ENCODE results near the gene SPATS2L.

SPATS2L gene

DNA sequence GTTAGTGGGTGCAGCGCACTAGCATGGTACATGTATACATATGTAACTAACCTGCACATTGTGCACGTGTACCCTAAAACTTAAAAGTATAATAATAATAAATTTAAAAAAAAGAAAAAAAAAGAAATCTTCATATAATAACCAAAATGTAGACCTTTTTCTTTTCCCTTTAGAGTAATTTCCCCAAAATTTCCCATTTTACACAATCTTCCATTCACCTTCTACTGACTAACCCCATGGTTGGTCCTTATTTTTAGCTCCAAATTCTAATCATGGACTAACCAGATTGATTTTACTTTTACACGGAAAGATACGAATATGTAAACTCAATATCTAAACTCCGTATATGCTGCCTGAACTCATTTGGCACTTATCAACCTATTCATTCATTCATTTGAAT is 195.7 kb downstream of the SPATS2L start:
- ChIA-PET CTCF (no interaction called here), POLR2A (no interaction called here)
- Histone ChIP-seq H3K4me3 (ENCODE audit: low read depth, low read length) (no peak overlapping the region), H3K27ac (ENCODE audit: extremely low read depth, low read depth, low read length) (no peak overlapping the region), H3K9me3 (ENCODE audit: control insufficient read depth, insufficient read depth, low read depth, low read length) (no peaks in the 10 kb centered on the region), H3K36me3 (ENCODE audit: control insufficient read depth in 2 of 2, insufficient read depth in 1 of 2, low read length in 2 of 2) (peaks cover 13 to 36% of the 10 kb centered on the region in 2 experiments; a peak in 2 of 3 replicates), H3K4me1 (ENCODE audit: control insufficient read depth, insufficient read depth, low read length) (no peaks in the 10 kb centered on the region)
- TF ChIP-seq, protein P1, sequence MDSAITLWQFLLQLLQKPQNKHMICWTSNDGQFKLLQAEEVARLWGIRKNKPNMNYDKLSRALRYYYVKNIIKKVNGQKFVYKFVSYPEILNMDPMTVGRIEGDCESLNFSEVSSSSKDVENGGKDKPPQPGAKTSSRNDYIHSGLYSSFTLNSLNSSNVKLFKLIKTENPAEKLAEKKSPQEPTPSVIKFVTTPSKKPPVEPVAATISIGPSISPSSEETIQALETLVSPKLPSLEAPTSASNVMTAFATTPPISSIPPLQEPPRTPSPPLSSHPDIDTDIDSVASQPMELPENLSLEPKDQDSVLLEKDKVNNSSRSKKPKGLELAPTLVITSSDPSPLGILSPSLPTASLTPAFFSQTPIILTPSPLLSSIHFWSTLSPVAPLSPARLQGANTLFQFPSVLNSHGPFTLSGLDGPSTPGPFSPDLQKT (IDR thresholded peaks at IDR 0.05; ENCODE audit: borderline replicate concordance, low read depth, low read length), result no peak
- TF ChIP-seq, protein P2, sequence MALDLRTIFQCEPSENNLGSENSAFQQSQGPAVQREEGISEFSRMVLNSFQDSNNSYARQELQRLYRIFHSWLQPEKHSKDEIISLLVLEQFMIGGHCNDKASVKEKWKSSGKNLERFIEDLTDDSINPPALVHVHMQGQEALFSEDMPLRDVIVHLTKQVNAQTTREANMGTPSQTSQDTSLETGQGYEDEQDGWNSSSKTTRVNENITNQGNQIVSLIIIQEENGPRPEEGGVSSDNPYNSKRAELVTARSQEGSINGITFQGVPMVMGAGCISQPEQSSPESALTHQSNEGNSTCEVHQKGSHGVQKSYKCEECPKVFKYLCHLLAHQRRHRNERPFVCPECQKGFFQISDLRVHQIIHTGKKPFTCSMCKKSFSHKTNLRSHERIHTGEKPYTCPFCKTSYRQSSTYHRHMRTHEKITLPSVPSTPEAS (tag by site-specific recombination; IDR thresholded peaks at IDR 0.05), result no peak
- TF ChIP-seq ZNF121 (tag by site-specific recombination; IDR thresholded peaks at IDR 0.05) (no peak), ZFP69B (tag by site-specific recombination; IDR thresholded peaks at IDR 0.05) (no peak), ZNF19 (tag by site-specific recombination; IDR thresholded peaks at IDR 0.05; ENCODE audit: low read depth) (no peak), ZNF354C (tag by site-specific recombination; IDR thresholded peaks at IDR 0.05; ENCODE audit: borderline replicate concordance, low read depth) (no peak), ZNF404 (tag by site-specific recombination; IDR thresholded peaks at IDR 0.05) (no peak)
- TF ChIP-seq, protein P3, sequence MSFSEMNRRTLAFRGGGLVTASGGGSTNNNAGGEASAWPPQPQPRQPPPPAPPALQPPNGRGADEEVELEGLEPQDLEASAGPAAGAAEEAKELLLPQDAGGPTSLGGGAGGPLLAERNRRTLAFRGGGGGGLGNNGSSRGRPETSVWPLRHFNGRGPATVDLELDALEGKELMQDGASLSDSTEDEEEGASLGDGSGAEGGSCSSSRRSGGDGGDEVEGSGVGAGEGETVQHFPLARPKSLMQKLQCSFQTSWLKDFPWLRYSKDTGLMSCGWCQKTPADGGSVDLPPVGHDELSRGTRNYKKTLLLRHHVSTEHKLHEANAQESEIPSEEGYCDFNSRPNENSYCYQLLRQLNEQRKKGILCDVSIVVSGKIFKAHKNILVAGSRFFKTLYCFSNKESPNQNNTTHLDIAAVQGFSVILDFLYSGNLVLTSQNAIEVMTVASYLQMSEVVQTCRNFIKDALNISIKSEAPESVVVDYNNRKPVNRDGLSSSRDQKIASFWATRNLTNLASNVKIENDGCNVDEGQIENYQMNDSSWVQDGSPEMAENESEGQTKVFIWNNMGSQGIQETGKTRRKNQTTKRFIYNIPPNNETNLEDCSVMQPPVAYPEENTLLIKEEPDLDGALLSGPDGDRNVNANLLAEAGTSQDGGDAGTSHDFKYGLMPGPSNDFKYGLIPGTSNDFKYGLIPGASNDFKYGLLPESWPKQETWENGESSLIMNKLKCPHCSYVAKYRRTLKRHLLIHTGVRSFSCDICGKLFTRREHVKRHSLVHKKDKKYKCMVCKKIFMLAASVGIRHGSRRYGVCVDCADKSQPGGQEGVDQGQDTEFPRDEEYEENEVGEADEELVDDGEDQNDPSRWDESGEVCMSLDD (tag by site-specific recombination; IDR thresholded peaks at IDR 0.05), result no peak

DNA sequence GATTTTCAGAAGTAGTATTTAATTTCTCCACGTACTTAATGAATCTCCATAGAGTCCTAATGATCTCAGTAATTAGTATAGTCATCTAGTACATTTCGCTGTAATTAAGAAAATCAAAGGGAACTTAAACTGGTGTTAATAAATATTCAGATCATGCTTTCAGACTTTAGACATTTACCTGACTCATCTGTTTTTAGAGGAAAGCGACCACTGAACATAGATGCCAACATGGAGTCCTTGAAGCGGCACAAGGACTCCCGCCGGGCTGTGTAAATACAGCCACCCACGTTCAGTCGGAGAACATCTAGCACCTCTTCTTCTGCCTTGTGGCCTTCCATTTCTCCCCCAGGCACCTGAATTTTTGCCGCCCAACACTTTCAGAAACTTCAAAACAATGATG is 200.2 kb downstream of the SPATS2L start:
- TF ChIP-seq BCL11B (tag by site-specific recombination; IDR thresholded peaks at IDR 0.05; ENCODE audit: low read depth), result no peak
- TF ChIP-seq ZNF366 (tag by site-specific recombination; conservative IDR thresholded peaks at IDR 0.05), result no peak
- TF ChIP-seq, protein P4, sequence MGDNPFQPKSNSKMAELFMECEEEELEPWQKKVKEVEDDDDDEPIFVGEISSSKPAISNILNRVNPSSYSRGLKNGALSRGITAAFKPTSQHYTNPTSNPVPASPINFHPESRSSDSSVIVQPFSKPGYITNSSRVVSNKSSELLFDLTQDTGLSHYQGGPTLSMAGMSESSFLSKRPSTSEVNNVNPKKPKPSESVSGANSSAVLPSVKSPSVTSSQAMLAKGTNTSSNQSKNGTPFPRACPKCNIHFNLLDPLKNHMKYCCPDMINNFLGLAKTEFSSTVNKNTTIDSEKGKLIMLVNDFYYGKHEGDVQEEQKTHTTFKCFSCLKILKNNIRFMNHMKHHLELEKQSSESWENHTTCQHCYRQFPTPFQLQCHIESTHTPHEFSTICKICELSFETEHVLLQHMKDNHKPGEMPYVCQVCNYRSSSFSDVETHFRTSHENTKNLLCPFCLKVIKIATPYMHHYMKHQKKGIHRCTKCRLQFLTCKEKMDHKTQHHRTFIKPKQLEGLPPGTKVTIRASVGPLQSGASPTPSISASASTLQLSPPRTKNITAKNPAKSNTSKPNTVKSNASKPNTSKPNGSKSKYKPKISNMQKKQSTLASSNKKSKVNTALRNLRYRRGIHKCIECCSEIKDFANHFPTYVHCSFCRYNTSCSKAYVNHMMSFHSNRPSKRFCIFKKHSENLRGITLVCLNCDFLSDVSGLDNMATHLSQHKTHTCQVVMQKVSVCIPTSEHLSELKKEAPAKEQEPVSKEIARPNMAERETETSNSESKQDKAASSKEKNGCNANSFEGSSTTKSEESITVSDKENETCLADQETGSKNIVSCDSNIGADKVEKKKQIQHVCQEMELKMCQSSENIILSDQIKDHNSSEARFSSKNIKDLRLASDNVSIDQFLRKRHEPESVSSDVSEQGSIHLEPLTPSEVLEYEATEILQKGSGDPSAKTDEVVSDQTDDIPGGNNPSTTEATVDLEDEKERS (tag by site-specific recombination; IDR thresholded peaks at IDR 0.05), result no peak
- no peak for TF ChIP-seq ZFP3 (tag by site-specific recombination; IDR thresholded peaks at IDR 0.05; ENCODE audit: low read depth)
- TF ChIP-seq HOXD13 (CRISPR knock-in tag; IDR thresholded peaks at IDR 0.05; ENCODE audit: borderline replicate concordance), result no peak
- TF ChIP-seq GFI1B (tag by site-specific recombination; IDR thresholded peaks at IDR 0.05), result no peak
- no peak for TF ChIP-seq EGR2 (tag by site-specific recombination; IDR thresholded peaks at IDR 0.05; ENCODE audit: low read depth)
- TF ChIP-seq ZNF768 (tag by site-specific recombination; IDR thresholded peaks at IDR 0.05), result no peak
- no peak for TF ChIP-seq SCRT2 (tag by site-specific recombination; IDR thresholded peaks at IDR 0.05)
- TF ChIP-seq, protein P5, sequence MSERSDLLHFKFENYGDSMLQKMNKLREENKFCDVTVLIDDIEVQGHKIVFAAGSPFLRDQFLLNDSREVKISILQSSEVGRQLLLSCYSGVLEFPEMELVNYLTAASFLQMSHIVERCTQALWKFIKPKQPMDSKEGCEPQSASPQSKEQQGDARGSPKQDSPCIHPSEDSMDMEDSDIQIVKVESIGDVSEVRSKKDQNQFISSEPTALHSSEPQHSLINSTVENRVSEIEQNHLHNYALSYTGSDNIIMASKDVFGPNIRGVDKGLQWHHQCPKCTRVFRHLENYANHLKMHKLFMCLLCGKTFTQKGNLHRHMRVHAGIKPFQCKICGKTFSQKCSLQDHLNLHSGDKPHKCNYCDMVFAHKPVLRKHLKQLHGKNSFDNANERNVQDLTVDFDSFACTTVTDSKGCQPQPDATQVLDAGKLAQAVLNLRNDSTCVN (tag by site-specific recombination; optimal IDR thresholded peaks at IDR 0.05), result no peak
- ChIA-PET POLR2A (interaction anchor here (1.0 kb wide), 1 partner anchor 19 kb away, joined by 3 read pairs; the partner anchor contains the start of gene SGO2), CTCF (no interaction called here)
- H3K36me3 ChIP-seq (ENCODE audit: control insufficient read depth in 2 of 2, insufficient read depth in 1 of 2, low read length in 2 of 2), result peaks cover 10 to 26% of the 10 kb centered on the region in 2 experiments; a peak in 2 of 3 replicates
- no peaks in the 10 kb centered on the region for H3K4me1 ChIP-seq (ENCODE audit: control insufficient read depth, insufficient read depth, low read length)
- no peaks in the 10 kb centered on the region for H3K9me3 ChIP-seq (ENCODE audit: control insufficient read depth, insufficient read depth, low read depth, low read length)
- H3K4me3 ChIP-seq (ENCODE audit: low read depth, low read length), result no peak overlapping the region
- H3K27ac ChIP-seq (ENCODE audit: extremely low read depth, low read depth, low read length), result no peak overlapping the region

Measured in HEK293 (cell line).